Ishikawa (cell line): Measurements from ENCODE around the gene TBC1D17.

Experiments used
- CEBPB ChIP-seq: IDR thresholded peaks from 2 replicates; pipeline ENCODE4 v1.6.1; 2012
- CREB1 ChIP-seq: IDR thresholded peaks from 2 replicates; pipeline ENCODE4 v1.6.1; 2012; ENCODE audit warnings: low read depth
- EP300 ChIP-seq: IDR thresholded peaks from 2 replicates; pipeline ENCODE4 v1.6.1; 2012; ENCODE audit warnings: borderline replicate concordance
- FOXM1 ChIP-seq: IDR thresholded peaks from 2 replicates; pipeline ENCODE4 v1.6.1; 2012; ENCODE audit warnings: low read depth, borderline replicate concordance
- RAD21 ChIP-seq: IDR thresholded peaks from 2 replicates; pipeline ENCODE4 v1.6.1; 2012; ENCODE audit warnings: low read depth
- TEAD4 ChIP-seq: IDR thresholded peaks from 2 replicates; pipeline ENCODE4 v1.6.1; 2012
- YY1 ChIP-seq: IDR thresholded peaks from 2 replicates; pipeline ENCODE4 v1.6.1; 2012; ENCODE audit warnings: low read depth
- TF ChIP-seq, protein P1 (sequence below): IDR thresholded peaks from 2 replicates; pipeline ENCODE4 v1.6.1; 2012; ENCODE audit warnings: low read depth, mild to moderate bottlenecking
- TF ChIP-seq, protein P2 (sequence below): IDR thresholded peaks from 2 replicates; pipeline ENCODE4 v1.6.1; 2012
- TF ChIP-seq, protein P3 (sequence below): IDR thresholded peaks from 2 replicates; pipeline ENCODE4 v1.6.1; 2012

DNA sequence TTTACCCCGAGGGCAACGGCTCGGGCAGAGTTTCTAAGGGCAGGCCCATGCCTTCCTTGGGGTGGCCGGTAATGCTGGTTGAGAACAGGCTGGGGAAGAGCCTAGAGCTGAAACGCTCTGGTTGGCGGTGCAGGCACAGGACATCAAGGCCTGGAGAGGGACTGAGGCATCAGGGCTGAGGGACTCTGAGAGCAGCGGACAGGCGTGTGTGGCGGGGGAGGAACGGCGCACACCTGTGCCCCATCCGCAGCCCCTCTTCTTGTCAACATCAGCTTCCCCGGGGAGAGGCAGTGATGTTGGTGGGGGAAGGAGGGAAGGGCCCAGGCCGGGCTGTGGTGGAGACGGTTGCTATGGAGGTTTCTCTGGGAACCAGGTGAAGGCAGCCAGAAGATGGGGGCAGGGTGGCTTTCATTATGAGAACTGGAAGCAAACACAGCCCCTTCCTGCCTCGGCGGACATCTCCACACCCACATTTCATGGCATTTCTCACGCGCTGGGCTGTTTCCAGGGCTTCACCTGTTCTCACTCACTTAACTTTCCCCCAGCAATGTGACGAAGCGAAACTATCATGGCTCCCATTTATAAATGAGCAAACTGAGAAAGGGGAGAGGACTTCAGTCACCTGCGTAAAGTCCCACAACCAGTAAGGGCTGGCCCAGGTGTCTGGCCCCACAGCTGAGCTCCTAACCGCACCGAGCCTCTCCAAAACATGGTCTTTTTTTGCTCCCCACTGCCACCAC is 43.3 kb downstream of the TBC1D17 start:
- TF ChIP-seq, protein P1, sequence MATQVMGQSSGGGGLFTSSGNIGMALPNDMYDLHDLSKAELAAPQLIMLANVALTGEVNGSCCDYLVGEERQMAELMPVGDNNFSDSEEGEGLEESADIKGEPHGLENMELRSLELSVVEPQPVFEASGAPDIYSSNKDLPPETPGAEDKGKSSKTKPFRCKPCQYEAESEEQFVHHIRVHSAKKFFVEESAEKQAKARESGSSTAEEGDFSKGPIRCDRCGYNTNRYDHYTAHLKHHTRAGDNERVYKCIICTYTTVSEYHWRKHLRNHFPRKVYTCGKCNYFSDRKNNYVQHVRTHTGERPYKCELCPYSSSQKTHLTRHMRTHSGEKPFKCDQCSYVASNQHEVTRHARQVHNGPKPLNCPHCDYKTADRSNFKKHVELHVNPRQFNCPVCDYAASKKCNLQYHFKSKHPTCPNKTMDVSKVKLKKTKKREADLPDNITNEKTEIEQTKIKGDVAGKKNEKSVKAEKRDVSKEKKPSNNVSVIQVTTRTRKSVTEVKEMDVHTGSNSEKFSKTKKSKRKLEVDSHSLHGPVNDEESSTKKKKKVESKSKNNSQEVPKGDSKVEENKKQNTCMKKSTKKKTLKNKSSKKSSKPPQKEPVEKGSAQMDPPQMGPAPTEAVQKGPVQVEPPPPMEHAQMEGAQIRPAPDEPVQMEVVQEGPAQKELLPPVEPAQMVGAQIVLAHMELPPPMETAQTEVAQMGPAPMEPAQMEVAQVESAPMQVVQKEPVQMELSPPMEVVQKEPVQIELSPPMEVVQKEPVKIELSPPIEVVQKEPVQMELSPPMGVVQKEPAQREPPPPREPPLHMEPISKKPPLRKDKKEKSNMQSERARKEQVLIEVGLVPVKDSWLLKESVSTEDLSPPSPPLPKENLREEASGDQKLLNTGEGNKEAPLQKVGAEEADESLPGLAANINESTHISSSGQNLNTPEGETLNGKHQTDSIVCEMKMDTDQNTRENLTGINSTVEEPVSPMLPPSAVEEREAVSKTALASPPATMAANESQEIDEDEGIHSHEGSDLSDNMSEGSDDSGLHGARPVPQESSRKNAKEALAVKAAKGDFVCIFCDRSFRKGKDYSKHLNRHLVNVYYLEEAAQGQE = no peak
- TF ChIP-seq CEBPB = no peak
- no peak for TF ChIP-seq YY1
- TF ChIP-seq, protein P2, sequence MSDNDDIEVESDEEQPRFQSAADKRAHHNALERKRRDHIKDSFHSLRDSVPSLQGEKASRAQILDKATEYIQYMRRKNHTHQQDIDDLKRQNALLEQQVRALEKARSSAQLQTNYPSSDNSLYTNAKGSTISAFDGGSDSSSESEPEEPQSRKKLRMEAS = no peak
- TF ChIP-seq FOXM1 = no peak
- TF ChIP-seq CREB1 = no peak
- TF ChIP-seq, protein P3, sequence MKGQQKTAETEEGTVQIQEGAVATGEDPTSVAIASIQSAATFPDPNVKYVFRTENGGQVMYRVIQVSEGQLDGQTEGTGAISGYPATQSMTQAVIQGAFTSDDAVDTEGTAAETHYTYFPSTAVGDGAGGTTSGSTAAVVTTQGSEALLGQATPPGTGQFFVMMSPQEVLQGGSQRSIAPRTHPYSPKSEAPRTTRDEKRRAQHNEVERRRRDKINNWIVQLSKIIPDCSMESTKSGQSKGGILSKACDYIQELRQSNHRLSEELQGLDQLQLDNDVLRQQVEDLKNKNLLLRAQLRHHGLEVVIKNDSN = no peak
- no peak for TF ChIP-seq EP300
- no peak for TF ChIP-seq RAD21
- TF ChIP-seq TEAD4 = no peak
